ACHN (cell line): ENCODE data around the gene TSPAN18.

Source experiments
- DNase-seq: peaks from one replicate; pipeline ENCODE4 v3.0.0-alpha.2; 2015
- in situ Hi-C: cut with HindIII; loops from 2 replicates; pipeline ENCODE4 v1.10.0; 2017; ENCODE audit warnings: low sequenced_read_pairs, low pct_ligation_motif_present, low pct_unique_long_range_greater_than_20kb

Gene TSPAN18

GRCh38 chr11:44930588-44931302 is 204.0 kb downstream of the TSPAN18 start:
- in situ Hi-C loops: loop anchor here (25.0 kb wide), 1 partner anchor 182 kb away; no protein-coding TSS in a partner anchor
- DNase-seq: no peak

GRCh38 chr11:44931466-44931865 is 204.7 kb downstream of the TSPAN18 start:
- in situ Hi-C loops: loop anchor here (25.0 kb wide), 1 partner anchor 181 kb away; no protein-coding TSS in a partner anchor
- no peak for DNase-seq

- in situ Hi-C loops: loop anchor here (25.0 kb wide), 1 partner anchor 178 kb away; no protein-coding TSS in a partner anchor
- no peak for DNase-seq
Observed at GRCh38 chr11:44934110-44934509, 207.3 kb downstream of the TSPAN18 start.

GRCh38 chr11:44934735-44935250 is 208.0 kb downstream of the TSPAN18 start:
- DNase-seq: no peak
- in situ Hi-C loops: loop anchor here (25.0 kb wide), 1 partner anchor 178 kb away; no protein-coding TSS in a partner anchor

GRCh38 chr11:44936525-44936924 is 209.8 kb downstream of the TSPAN18 start:
- in situ Hi-C loops: loop anchor here (25.0 kb wide), 1 partner anchor 176 kb away; no protein-coding TSS in a partner anchor
- DNase-seq: peak; percentile 68

GRCh38 chr11:44936951-44937543 is 210.3 kb downstream of the TSPAN18 start:
- in situ Hi-C loops: loop anchor here (25.0 kb wide), 1 partner anchor 175 kb away; no protein-coding TSS in a partner anchor
- no peak for DNase-seq

GRCh38 chr11:44938066-44938691 is 211.4 kb downstream of the TSPAN18 start:
- DNase-seq: no peak
- in situ Hi-C loops: loop anchor here (25.0 kb wide), 1 partner anchor 174 kb away; no protein-coding TSS in a partner anchor

GRCh38 chr11:44939673-44940395 is 213.1 kb downstream of the TSPAN18 start:
- in situ Hi-C loops: loop anchor here (25.0 kb wide), 1 partner anchor 172 kb away; no protein-coding TSS in a partner anchor
- no peak for DNase-seq

GRCh38 chr11:44940404-44940803 is 213.6 kb downstream of the TSPAN18 start:
- in situ Hi-C loops: loop anchor here (25.0 kb wide), 1 partner anchor 172 kb away; no protein-coding TSS in a partner anchor
- no peak for DNase-seq

GRCh38 chr11:44940835-44941234 is 214.1 kb downstream of the TSPAN18 start:
- DNase-seq: no peak
- in situ Hi-C loops: loop anchor here (25.0 kb wide), 1 partner anchor 171 kb away; no protein-coding TSS in a partner anchor

GRCh38 chr11:44941259-44942021 is 214.7 kb downstream of the TSPAN18 start:
- DNase-seq: no peak
- in situ Hi-C loops: loop anchor here (25.0 kb wide), 1 partner anchor 171 kb away; no protein-coding TSS in a partner anchor

GRCh38 chr11:44942029-44942955 is 215.5 kb downstream of the TSPAN18 start:
- in situ Hi-C loops: loop anchor here (25.0 kb wide), 1 partner anchor 170 kb away; no protein-coding TSS in a partner anchor
- DNase-seq: no peak

- DNase-seq: peak; percentile 58
- in situ Hi-C loops: loop anchor here (25.0 kb wide), 1 partner anchor 169 kb away; no protein-coding TSS in a partner anchor
Observed at GRCh38 chr11:44943118-44943517, 216.4 kb downstream of the TSPAN18 start.

- in situ Hi-C loops: loop anchor here (25.0 kb wide), 1 partner anchor 169 kb away; no protein-coding TSS in a partner anchor
- no peak for DNase-seq
Observed at GRCh38 chr11:44943696-44944095, 216.9 kb downstream of the TSPAN18 start.

- in situ Hi-C loops: loop anchor here (25.0 kb wide), 1 partner anchor 168 kb away; no protein-coding TSS in a partner anchor
- no peak for DNase-seq
Observed at GRCh38 chr11:44944181-44944852, 217.6 kb downstream of the TSPAN18 start.

GRCh38 chr11:44944853-44945235 is 218.1 kb downstream of the TSPAN18 start:
- no peak for DNase-seq
- in situ Hi-C loops: loop anchor here (25.0 kb wide), 1 partner anchor 167 kb away; no protein-coding TSS in a partner anchor
